Progenitor cell of endocrine pancreas (in vitro differentiated cells): Measurements from ENCODE around the gene KIAA0319L. TPM values are rescaled to one million over a fixed set of nuclear protein-coding genes. Genes with fewer than 3 reads are reported as not detected.
"Not testable (repeated sequence)": the region's sequence is repeated elsewhere in the genome, so short reads cannot be mapped to it uniquely, and the experiment has no call there.

Experiments
- DNase-seq: peaks from one replicate; pipeline ENCODE4 v3.0.0; 2021; ENCODE audit warnings: low spot score; ENCODE audit not compliant: unreplicated experiment
- H3K27ac Mint-ChIP-seq: 2 replicates; pipeline ENCODE4 v1.8.0; 2021; ENCODE audit warnings: mild to moderate bottlenecking, moderate library complexity, mixed read lengths
- H3K27me3 Mint-ChIP-seq: 2 replicates; pipeline ENCODE4 v1.8.0; 2021; ENCODE audit warnings: mixed read lengths
- H3K36me3 Mint-ChIP-seq: 2 replicates; pipeline ENCODE4 v1.8.0; 2022; ENCODE audit warnings: mixed read lengths; ENCODE audit not compliant: insufficient read depth
- H3K4me1 Mint-ChIP-seq: 2 replicates; pipeline ENCODE4 v1.8.0; 2021; ENCODE audit warnings: low read depth, mixed read lengths
- H3K4me3 Mint-ChIP-seq: 2 replicates; pipeline ENCODE4 v1.8.0; 2021; ENCODE audit warnings: low read depth, mild to moderate bottlenecking, moderate library complexity, mixed read lengths
- H3K9me3 Mint-ChIP-seq: 2 replicates; pipeline ENCODE4 v1.8.0; 2021; ENCODE audit warnings: low read depth, mixed read lengths
- CTCF ChIP-seq: fragments of 200-600 bp; sonication (generic); IDR thresholded peaks from one replicate; pipeline ENCODE4 v1.5.0; 2021; ENCODE audit warnings: antibody characterized with exemption, mild to moderate bottlenecking; ENCODE audit not compliant: unreplicated experiment
- total RNA-seq: library from RNA; stranded (reverse); gene quantifications from 2 replicates; pipeline ENCODE4 v1.2.1, GENCODE V29; 2021

KIAA0319L gene
- total RNA-seq, 1 donor from 2014 or later = 70.0 TPM

- Mint-ChIP-seq H3K4me1 (peaks cover 3% of the 10 kb centered on the region), H3K9me3 (peaks cover 1% of the 10 kb centered on the region), H3K4me3 (no peak overlapping the region), H3K36me3 (peaks cover 25% of the 10 kb centered on the region), H3K27me3 (no peaks in the 10 kb centered on the region), H3K27ac (no peak overlapping the region)
- TF ChIP-seq CTCF = no peak
- no peak for DNase-seq
Measured at GRCh38 chr1:35470977-35471613, 86.1 kb downstream of the KIAA0319L start.

- H3K27ac Mint-ChIP-seq = no peak overlapping the region
- H3K36me3 Mint-ChIP-seq = peaks cover 56% of the 10 kb centered on the region
- H3K27me3 Mint-ChIP-seq = no peaks in the 10 kb centered on the region
- peaks cover 16% of the 10 kb centered on the region for H3K9me3 Mint-ChIP-seq
- H3K4me1 Mint-ChIP-seq = no peaks in the 10 kb centered on the region
- no peak for TF ChIP-seq CTCF
- H3K4me3 Mint-ChIP-seq = no peak overlapping the region
- DNase-seq = no peak
Measured at GRCh38 chr1:35466120-35466519, 91.1 kb downstream of the KIAA0319L start.

- peaks cover 52% of the 10 kb centered on the region for H3K36me3 Mint-ChIP-seq
- H3K4me1 Mint-ChIP-seq, DNase-seq: not testable (repeated sequence)
Measured at GRCh38 chr1:35463749-35464148, 93.5 kb downstream of the KIAA0319L start.

GRCh38 chr1:35463232-35463631 lies 94.0 kb downstream of the KIAA0319L start:
- no peak for TF ChIP-seq CTCF
- H3K36me3 Mint-ChIP-seq = peaks cover 49% of the 10 kb centered on the region
- H3K4me3 Mint-ChIP-seq = no peak overlapping the region
- DNase-seq = no peak
- no peaks in the 10 kb centered on the region for H3K27me3 Mint-ChIP-seq
- H3K9me3 Mint-ChIP-seq = peaks cover 16% of the 10 kb centered on the region
- no peak overlapping the region for H3K27ac Mint-ChIP-seq
- no peaks in the 10 kb centered on the region for H3K4me1 Mint-ChIP-seq

More at GRCh38 chr1:35463749-35464148, 93.5 kb downstream of the KIAA0319L start:
- H3K4me3 Mint-ChIP-seq, H3K27me3 Mint-ChIP-seq, H3K27ac Mint-ChIP-seq: not testable (repeated sequence)
- peaks cover 16% of the 10 kb centered on the region for H3K9me3 Mint-ChIP-seq

GRCh38 chr1:35461966-35462651 lies 95.1 kb downstream of the KIAA0319L start:
- no peak overlapping the region for H3K27ac Mint-ChIP-seq
- H3K36me3 Mint-ChIP-seq = peaks cover 44% of the 10 kb centered on the region
- no peak for TF ChIP-seq CTCF
- H3K27me3 Mint-ChIP-seq = no peaks in the 10 kb centered on the region
- H3K9me3 Mint-ChIP-seq = peaks cover 16% of the 10 kb centered on the region
- no peak for DNase-seq
- H3K4me3 Mint-ChIP-seq = no peak overlapping the region
- no peaks in the 10 kb centered on the region for H3K4me1 Mint-ChIP-seq

- Mint-ChIP-seq H3K36me3 (peaks cover 37% of the 10 kb centered on the region), H3K4me3 (no peak overlapping the region)
- TF ChIP-seq CTCF = no peak
Measured at GRCh38 chr1:35460796-35461195, 96.4 kb downstream of the KIAA0319L start.

More at GRCh38 chr1:35460796-35461195, 96.4 kb downstream of the KIAA0319L start:
- Mint-ChIP-seq H3K9me3 (peaks cover 12% of the 10 kb centered on the region), H3K27ac (no peak overlapping the region), H3K27me3 (no peaks in the 10 kb centered on the region), H3K4me1 (no peaks in the 10 kb centered on the region)
- no peak for DNase-seq
